Measurements from ENCODE around the gene SDCBP2. TPM values are rescaled to one million over a fixed set of nuclear protein-coding genes. Genes with fewer than 3 reads are reported as not detected.

SDCBP2 gene
- total and polyA plus RNA-seq, 2 of the 8 experiments (the other 6 are each of a cell fraction or from before 2014, with no cell fraction given) = 4.2 to 6.7 TPM

DNA sequence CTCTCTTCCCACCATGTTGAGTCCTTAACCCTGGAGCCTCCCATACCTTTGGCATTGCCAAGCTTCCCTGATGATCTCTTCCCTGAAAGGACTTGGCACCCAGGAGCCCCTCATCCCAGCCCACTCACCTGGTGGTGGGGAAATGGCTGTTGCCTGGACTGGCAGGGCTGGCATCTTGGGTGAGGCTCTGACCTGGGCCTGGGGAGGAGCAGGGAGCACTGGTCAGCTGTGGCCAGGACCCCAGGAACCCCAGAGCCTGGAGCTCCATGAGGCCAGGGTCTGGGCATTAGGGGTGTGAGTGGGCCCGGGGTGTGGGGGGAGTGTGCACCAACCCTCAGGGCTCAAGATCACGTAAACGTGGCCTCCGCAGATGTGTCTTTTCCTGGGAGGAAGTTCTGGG lies 9.5 kb downstream of the SDCBP2 start (continued):
- TF ChIP-seq CEBPB (IDR thresholded peaks at IDR 0.05; ENCODE audit: low read depth, low read length) = no peak
- TF ChIP-seq PHF8 (conservative IDR thresholded peaks at IDR 0.05; ENCODE audit: low read depth, low read length) = no peak

Measured in H1 (cell line).